Pancreas (tissue), 10 donors: Measurements from ENCODE around the gene SLC25A14. TPM values are rescaled to one million over a fixed set of nuclear protein-coding genes. Genes with fewer than 3 reads are reported as not detected.
"Not testable (repeated sequence)": the region's sequence is repeated elsewhere in the genome, so short reads cannot be mapped to it uniquely, and the experiment has no call there.

Source experiments
- ATAC-seq, 4 donors: fragments of 200-7000 bp; cut with Tn5 transposase; one replicate each; pipeline versions ENCODE4 v1.8.0 to v1.9.1; 2020; ENCODE audit warnings: mild to moderate bottlenecking in 4 of 4, moderate library complexity in 4 of 4
- DNase-seq, 6 donors: peaks; one replicate each; pipeline ENCODE4 v3.0.0-alpha.2; 2020
- FAIRE-seq: peaks from 2 replicates; lab custom pipeline; 2012; peaks lifted over from hg19 to GRCh38; lab: Jason Lieb, UNC
- H3K27ac ChIP-seq, 4 donors: fragments of 200-600 bp; sonication (generic); 1 replicate in 3 of 4; 2 replicates in 1 of 4; pipeline versions ENCODE4 v1.5.0 to v1.8.0; 2020
- H3K27me3 ChIP-seq, 4 donors: fragments of 200-600 bp; one replicate each; pipeline ENCODE4 v1.8.0; 2021
- H3K36me3 ChIP-seq, 3 donors: fragments of 200-600 bp; sonication (generic) in 1 of 3; one replicate each; pipeline versions ENCODE4 v1.5.0 to v1.8.0; 2020 to 2021
- H3K4me1 ChIP-seq, 3 donors: fragments of 200-600 bp; one replicate each; pipeline ENCODE4 v1.8.0; 2021
- H3K4me3 ChIP-seq, 4 donors: fragments of 200-600 bp; sonication (generic) in 2 of 4; one replicate each; pipeline versions ENCODE4 v1.5.0 to v1.8.0; 2020 to 2021
- H3K9me3 ChIP-seq, 4 donors: fragments of 200-600 bp; one replicate each; pipeline ENCODE4 v1.8.0; 2021
- CTCF ChIP-seq, 4 donors: fragments of 200-600 bp; sonication (generic) in 3 of 4; IDR thresholded peaks; one replicate each; pipeline versions ENCODE4 v1.5.0 to v1.8.0; 2021; ENCODE audit warnings: antibody characterized with exemption in 4 of 4
- WGBS, 2 donors: extraction: QIAGEN DNeasy Blood & Tissue Kit; methylation state at CpG; one replicate each; pipeline ENCODE4 v1.1.7; 2013; 5-methylcytosine and 5-hydroxymethylcytosine counted together
- intact Hi-C, 3 donors: fragments of 100-400 bp; cut with DNase I; formaldehyde crosslinking; loops; one replicate each; pipeline versions ENCODE4 v1.11.1 to v1.14.2; 2022
- polyA plus RNA-seq, 2 donors: library from polyadenylated mRNA; stranded (reverse); fragments of 200-250 nt; gene quantifications; one replicate each; pipeline ENCODE4 v1.2.3, GENCODE V29; 2013
- total RNA-seq, 6 donors: library from RNA; stranded (reverse); fragmentation: NEBNext Ultra II Directional in 4 of 6; extraction: Animal tissue kit (Norgen Biotek cat#: 25700) in 4 of 6; gene quantifications; one replicate each; pipeline versions ENCODE4 v1.2.1 to v1.2.4, GENCODE V29; 2021 to 2023
- donor health status: healthy with polysubstance abuse.
- donor health status: DM: no; HTN: no; CAD: no; lungs with moderate emphysema.
- donor health status: DM: no; HTN: no; CAD: no.
- donor health status: control.
- donor health status: control.
- donor health status: Bipolar disorder and iron deficiency.
- donor health status: DM: yes; HTN: yes; CAD: no.
- donor health status: DM: no; HTN: no; CAD: no.
- donor health status: DM: no; HTN: no; CAD: no.
- donor health status: DM: yes; HTN: yes; CAD: no.

The SLC25A14 gene
- total and polyA plus RNA-seq, 8 donors, result 4.5 to 37.1 (median 7.1) TPM

- Histone ChIP-seq H3K27ac (no peak overlapping the region), H3K36me3 (no peaks in the 10 kb centered on the region), H3K27me3 (peaks cover 0 to 4% (median 0%) of the 10 kb centered on the region in 4 donors), H3K4me3 (peak overlapping the region in 1 of 4 donors; percentile 17), H3K9me3 (no peaks in the 10 kb centered on the region), H3K4me1 (no peaks in the 10 kb centered on the region)
- peak in 4 of 6 donors; percentile 11 to 55 (median 14) for DNase-seq
- ATAC-seq, result peak in 3 of 4 donors; percentile 40 to 75 (median 70)
- intact Hi-C loops, result no loop called here
- no peak for FAIRE-seq
- no peak for TF ChIP-seq CTCF (IDR thresholded peaks at IDR 0.05)
- 54 to 56% methylated on average over 19 of the region's 19 CpGs for WGBS, 2 donors
These were observed 40.3 kb upstream of the SLC25A14 start for GRCh38 chrX:130299279-130300009.

- TF ChIP-seq CTCF (IDR thresholded peaks at IDR 0.05), result no peak
- DNase-seq (no peak), ATAC-seq (no peak), FAIRE-seq (no peak)
- intact Hi-C loops, result no loop called here
- Histone ChIP-seq H3K36me3 (no peaks in the 10 kb centered on the region), H3K27ac (no peak overlapping the region), H3K27me3 (peaks cover 0 to 2% (median 0%) of the 10 kb centered on the region in 4 donors), H3K4me3 (peak overlapping the region in 1 of 4 donors; percentile 17), H3K4me1 (no peaks in the 10 kb centered on the region), H3K9me3 (no peaks in the 10 kb centered on the region)
- 11 to 21% methylated on average over 2 of the region's 2 CpGs for WGBS, 2 donors
These were observed 39.8 kb upstream of the SLC25A14 start for GRCh38 chrX:130300010-130300282.

- Histone ChIP-seq H3K27ac (no peak overlapping the region), H3K4me1 (no peaks in the 10 kb centered on the region), H3K9me3 (no peaks in the 10 kb centered on the region), H3K36me3 (no peaks in the 10 kb centered on the region), H3K27me3 (no peaks in the 10 kb centered on the region), H3K4me3 (no peak overlapping the region)
- FAIRE-seq (no peak), ATAC-seq (no peak), DNase-seq (no peak)
- TF ChIP-seq CTCF (IDR thresholded peaks at IDR 0.05), result no peak
- intact Hi-C loops, result no loop called here
- WGBS, 2 donors, result 71 to 94% methylated on average over 1 of the region's 1 CpG
These were observed 38.3 kb upstream of the SLC25A14 start for GRCh38 chrX:130301405-130301804.

- Histone ChIP-seq H3K4me3 (no peak overlapping the region), H3K36me3 (no peaks in the 10 kb centered on the region), H3K9me3 (no peaks in the 10 kb centered on the region), H3K4me1 (no peaks in the 10 kb centered on the region), H3K27ac (no peak overlapping the region), H3K27me3 (no peaks in the 10 kb centered on the region)
- no peak for TF ChIP-seq CTCF (IDR thresholded peaks at IDR 0.05)
- ATAC-seq (no peak), FAIRE-seq (no peak), DNase-seq (no peak)
- 50 to 77% methylated on average over 1 of the region's 1 CpG for WGBS, 2 donors
- intact Hi-C loops, result no loop called here
These were observed 37.7 kb upstream of the SLC25A14 start for GRCh38 chrX:130301977-130302376.

GRCh38 chrX:130304587-130305368 lies 34.9 kb upstream of the SLC25A14 start:
- FAIRE-seq, result no peak
- 70 to 75% methylated on average over 5 of the region's 5 CpGs for WGBS, 2 donors
- Histone ChIP-seq H3K27me3 (no peaks in the 10 kb centered on the region), H3K9me3 (no peaks in the 10 kb centered on the region), H3K4me3 (no peak overlapping the region), H3K36me3 (no peaks in the 10 kb centered on the region), H3K4me1 (no peaks in the 10 kb centered on the region), H3K27ac (no peak overlapping the region)
- TF ChIP-seq CTCF (IDR thresholded peaks at IDR 0.05), result no peak
- ATAC-seq, result no peak
- intact Hi-C loops, result no loop called here
- no peak for DNase-seq

- FAIRE-seq, ATAC-seq: not testable (repeated sequence)
- WGBS, 2 donors, result 39 to 42% methylated on average over 3 of the region's 3 CpGs
These were observed 19.8 kb upstream of the SLC25A14 start for GRCh38 chrX:130319886-130320285.

More at GRCh38 chrX:130319886-130320285, 19.8 kb upstream of the SLC25A14 start:
- H3K27ac ChIP-seq, H3K4me3 ChIP-seq, H3K9me3 ChIP-seq, H3K36me3 ChIP-seq, intact Hi-C loops, DNase-seq, H3K4me1 ChIP-seq: not testable (repeated sequence)
- peaks cover 0 to 11% (median 0%) of the 10 kb centered on the region in 4 donors for H3K27me3 ChIP-seq
